ENCODE results near the gene PDE4D.

GRCh38 chr5:59312223-59312622 is 581.3 kb downstream of the PDE4D start:
- no peak for TF ChIP-seq CTCF (optimal IDR thresholded peaks at IDR 0.05 in 1 of 3, IDR thresholded peaks at IDR 0.05 in 1 of 3, conservative IDR thresholded peaks at IDR 0.05 in 1 of 3; ENCODE audit: extremely low read depth in 1 of 3, insufficient read depth in 2 of 3, low read length in 3 of 3)
- no peak for TF ChIP-seq EZH2 (IDR thresholded peaks at IDR 0.05; ENCODE audit: low read length)
